Duodenal mucosa (tissue), 2 donors: ENCODE data around the gene DDX31.
"Not testable (repeated sequence)": the region's sequence is repeated elsewhere in the genome, so short reads cannot be mapped to it uniquely, and the experiment has no call there.

Experiments used
- H3K27ac ChIP-seq: one replicate; pipeline ENCODE4 v1.7.0; 2013; ENCODE audit warnings: low read depth, low read length
- H3K27me3 ChIP-seq, 2 donors: one replicate each; pipeline ENCODE4 v1.7.0; 2013; ENCODE audit warnings: low read length in 2 of 2, control low read depth in 1 of 2; ENCODE audit not compliant: insufficient read depth in 2 of 2, control insufficient read depth in 1 of 2
- H3K36me3 ChIP-seq, 2 donors: one replicate each; pipeline ENCODE4 v1.7.0; 2013; ENCODE audit warnings: low read length in 2 of 2, control low read depth in 1 of 2; ENCODE audit not compliant: insufficient read depth in 2 of 2, control insufficient read depth in 1 of 2
- H3K4me1 ChIP-seq, 2 donors: one replicate each; pipeline ENCODE4 v1.7.0; 2013; ENCODE audit warnings: low read length in 2 of 2, control low read depth in 1 of 2; ENCODE audit not compliant: insufficient read depth in 2 of 2, control insufficient read depth in 1 of 2
- H3K4me3 ChIP-seq, 2 donors: one replicate each; pipeline ENCODE4 v1.7.0; 2013; ENCODE audit warnings: low read length in 2 of 2, low read depth in 1 of 2
- H3K9ac ChIP-seq, 2 donors: one replicate each; pipeline ENCODE4 v1.7.0; 2013; ENCODE audit warnings: low read length in 2 of 2, low read depth in 1 of 2
- H3K9me3 ChIP-seq, 2 donors: one replicate each; pipeline ENCODE4 v1.7.0; 2013; ENCODE audit warnings: low read length in 2 of 2, control low read depth in 1 of 2; ENCODE audit not compliant: control insufficient read depth in 1 of 2

Gene DDX31

GRCh38 chr9:132577119-132577518 is 92.7 kb downstream of the DDX31 start:
- peaks cover 0 to 3% of the 10 kb centered on the region in 2 donors for H3K4me1 ChIP-seq
- no peak overlapping the region for H3K4me3 ChIP-seq
- no peak overlapping the region for H3K27ac ChIP-seq
- H3K9me3 ChIP-seq = no peaks in the 10 kb centered on the region
- no peak overlapping the region for H3K9ac ChIP-seq
- H3K27me3 ChIP-seq = peaks cover 57 to 58% of the 10 kb centered on the region in 2 donors
- H3K36me3 ChIP-seq = no peaks in the 10 kb centered on the region

DNA sequence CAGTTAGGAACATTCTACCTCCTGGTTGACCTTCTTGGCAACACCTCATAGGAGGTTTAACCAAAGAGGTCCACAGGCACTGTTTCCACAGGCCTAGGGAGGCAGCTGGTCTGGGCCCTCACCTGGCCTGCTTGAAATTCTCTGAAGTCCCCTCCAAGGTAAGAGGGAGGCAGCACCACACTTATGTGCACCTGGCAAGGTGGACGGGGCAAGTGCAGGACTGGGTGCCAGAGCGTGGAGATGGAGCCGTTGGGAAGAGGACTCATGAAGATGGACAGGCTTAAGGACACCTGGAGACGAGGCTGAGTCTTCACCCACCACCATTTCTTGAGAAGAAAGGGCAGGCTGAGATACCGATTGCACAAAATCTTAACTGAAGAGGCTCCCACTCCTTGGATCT is 94.0 kb downstream of the DDX31 start:
- H3K27ac ChIP-seq = no peak overlapping the region
- H3K4me1 ChIP-seq = no peaks in the 10 kb centered on the region
- no peaks in the 10 kb centered on the region for H3K36me3 ChIP-seq
- no peaks in the 10 kb centered on the region for H3K9me3 ChIP-seq
- no peak overlapping the region for H3K9ac ChIP-seq
- H3K4me3 ChIP-seq = no peak overlapping the region
- peaks cover 47 to 48% of the 10 kb centered on the region in 2 donors for H3K27me3 ChIP-seq

DNA sequence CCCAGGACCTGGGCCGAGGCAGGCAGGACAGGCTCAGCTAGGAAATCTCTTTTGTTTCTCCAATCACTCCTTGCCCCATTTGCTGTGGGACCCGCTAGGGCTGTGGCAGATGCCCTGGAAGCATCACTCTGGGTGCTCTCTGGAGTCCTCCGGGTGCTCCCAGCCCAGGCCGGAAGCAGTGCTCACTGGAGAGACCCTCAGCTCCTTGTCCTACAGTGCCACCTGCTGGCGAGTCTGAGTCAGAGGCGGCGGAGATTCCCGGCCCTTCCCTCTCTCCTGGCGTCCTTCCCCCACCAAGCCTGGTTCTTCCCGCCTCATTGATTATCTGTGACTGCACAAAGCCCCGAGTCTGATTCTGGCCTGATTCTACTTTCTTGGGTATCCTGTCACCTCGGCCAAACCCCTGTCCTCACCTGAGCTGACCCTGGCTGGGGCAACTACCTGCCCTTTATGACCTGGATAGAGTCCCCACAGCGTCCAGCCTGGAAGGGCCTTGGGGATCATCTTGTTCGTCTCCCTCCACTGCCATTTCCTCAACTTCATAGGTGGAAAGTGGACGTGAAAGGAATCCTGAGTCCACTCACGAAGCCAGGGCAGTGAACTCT is 94.7 kb downstream of the DDX31 start:
- Histone ChIP-seq H3K9ac (no peak overlapping the region), H3K4me3 (no peak overlapping the region), H3K36me3 (no peaks in the 10 kb centered on the region), H3K27me3 (peaks cover 41 to 43% of the 10 kb centered on the region in 2 donors), H3K4me1 (no peaks in the 10 kb centered on the region), H3K9me3 (no peaks in the 10 kb centered on the region), H3K27ac (no peak overlapping the region)

- Histone ChIP-seq H3K36me3 (no peaks in the 10 kb centered on the region), H3K9ac (no peak overlapping the region), H3K27ac (no peak overlapping the region), H3K9me3 (no peaks in the 10 kb centered on the region), H3K27me3 (peaks cover 20 to 21% of the 10 kb centered on the region in 2 donors), H3K4me3 (no peak overlapping the region), H3K4me1 (no peaks in the 10 kb centered on the region)
Measured at GRCh38 chr9:132572921-132573320, 96.9 kb downstream of the DDX31 start.

- Histone ChIP-seq H3K9me3 (no peaks in the 10 kb centered on the region), H3K4me1 (no peaks in the 10 kb centered on the region), H3K27ac (no peak overlapping the region), H3K27me3 (peaks cover 15 to 18% of the 10 kb centered on the region in 2 donors), H3K36me3 (no peaks in the 10 kb centered on the region), H3K9ac (no peak overlapping the region), H3K4me3 (no peak overlapping the region)
Measured at GRCh38 chr9:132571806-132572600, 97.8 kb downstream of the DDX31 start.

- H3K36me3 ChIP-seq, H3K4me1 ChIP-seq, H3K27ac ChIP-seq, H3K27me3 ChIP-seq, H3K4me3 ChIP-seq, H3K9ac ChIP-seq, H3K9me3 ChIP-seq: not testable (repeated sequence)
Measured at GRCh38 chr9:132568787-132569186, 101.0 kb downstream of the DDX31 start.

DNA sequence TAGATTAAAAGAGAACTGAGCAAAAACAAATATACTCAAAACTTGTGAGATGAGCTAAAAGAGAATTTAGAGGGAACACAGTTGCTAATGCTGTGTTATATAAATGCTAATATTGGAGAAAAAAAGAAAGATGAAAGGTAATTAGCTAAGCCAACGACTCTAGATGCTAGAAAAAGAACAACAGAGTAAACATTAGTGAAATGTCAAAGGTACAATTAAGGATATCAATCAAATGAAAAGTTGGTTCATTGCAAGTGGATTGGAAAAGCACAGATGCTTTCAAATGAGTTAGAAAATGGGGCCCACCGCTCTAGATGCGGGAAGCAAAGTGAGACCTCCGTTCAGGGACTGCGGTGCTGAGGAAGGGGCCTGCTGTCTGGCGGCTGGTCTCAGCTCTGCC is 105.3 kb downstream of the DDX31 start:
- Histone ChIP-seq H3K27me3 (peaks cover 0 to 4% of the 10 kb centered on the region in 2 donors), H3K36me3 (no peaks in the 10 kb centered on the region)

DNA sequence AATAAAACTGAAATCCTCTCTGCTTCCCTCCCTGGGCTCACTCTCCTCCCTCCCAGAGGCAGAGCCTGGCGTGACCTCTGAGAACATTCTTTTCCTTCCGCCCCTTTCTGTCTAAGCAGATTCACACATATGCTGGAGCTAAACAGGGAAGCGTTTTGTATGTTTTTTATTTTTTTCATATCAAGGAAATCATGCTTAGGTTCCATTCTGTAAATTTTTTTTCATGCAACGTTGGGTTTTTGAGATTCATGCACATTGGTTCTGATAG is 107.5 kb downstream of the DDX31 start:
- no peaks in the 10 kb centered on the region for H3K36me3 ChIP-seq
- peaks cover 0 to 4% of the 10 kb centered on the region in 2 donors for H3K27me3 ChIP-seq
- no peak overlapping the region for H3K27ac ChIP-seq

More for the DNA sequence above, 105.3 kb downstream of the DDX31 start:
- no peak overlapping the region for H3K27ac ChIP-seq
- H3K9ac ChIP-seq = no peak overlapping the region
- no peaks in the 10 kb centered on the region for H3K4me1 ChIP-seq
- H3K9me3 ChIP-seq = no peaks in the 10 kb centered on the region
- H3K4me3 ChIP-seq = no peak overlapping the region

DNA sequence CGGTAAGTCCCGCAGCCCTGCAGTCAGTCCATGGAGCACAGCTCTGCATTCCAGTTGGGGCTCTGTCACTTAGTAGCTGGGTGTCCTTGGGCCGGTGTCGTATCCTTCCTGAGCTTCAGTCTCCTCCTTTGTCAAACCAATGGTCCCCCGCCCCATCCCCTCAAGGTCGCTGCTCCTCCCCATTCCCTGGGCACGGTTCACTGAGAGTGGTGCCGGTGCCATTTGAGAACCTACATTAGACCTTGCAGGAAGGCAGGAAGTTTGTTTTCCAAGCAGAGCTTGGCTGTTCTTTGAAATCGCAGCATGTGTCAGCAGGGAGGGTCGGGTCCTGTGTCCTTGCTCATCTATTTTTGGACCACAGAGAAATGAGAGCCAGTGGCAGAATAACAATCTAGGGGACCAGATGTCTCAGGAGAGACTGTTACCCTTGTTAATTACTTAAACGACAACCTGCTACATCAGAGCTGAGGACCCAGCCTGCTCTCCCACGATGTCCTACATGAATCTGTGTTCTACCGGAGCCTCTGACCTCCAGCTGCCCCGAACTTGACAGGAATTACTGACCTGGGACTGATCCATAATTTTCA is 109.1 kb downstream of the DDX31 start:
- Histone ChIP-seq H3K9me3 (no peaks in the 10 kb centered on the region), H3K4me3 (no peak overlapping the region), H3K4me1 (no peaks in the 10 kb centered on the region), H3K36me3 (no peaks in the 10 kb centered on the region), H3K27ac (no peak overlapping the region), H3K9ac (no peak overlapping the region), H3K27me3 (peaks cover 0 to 4% of the 10 kb centered on the region in 2 donors)

More for the DNA sequence above, 107.5 kb downstream of the DDX31 start:
- no peak overlapping the region for H3K9ac ChIP-seq
- H3K9me3 ChIP-seq = no peaks in the 10 kb centered on the region
- H3K4me1 ChIP-seq = no peaks in the 10 kb centered on the region
- H3K4me3 ChIP-seq = no peak overlapping the region

DNA sequence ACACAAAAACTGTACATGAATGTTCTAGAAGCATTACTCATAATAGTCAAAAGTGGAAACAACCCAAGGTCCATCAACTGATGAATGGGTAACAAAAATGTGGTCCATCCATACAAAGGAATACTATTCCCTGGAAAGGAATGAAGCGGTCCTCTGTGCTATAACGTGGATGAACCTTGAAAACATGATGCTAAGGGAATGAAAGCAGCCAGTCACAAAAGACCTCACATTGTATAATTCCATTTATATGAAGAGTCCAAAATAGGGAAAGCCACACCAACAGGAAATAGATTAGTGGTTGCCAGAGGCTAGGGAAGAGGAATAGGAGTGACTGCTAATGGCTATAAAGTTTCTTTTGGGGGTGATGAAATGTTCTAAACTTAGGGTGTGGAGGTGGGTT is 110.1 kb downstream of the DDX31 start:
- no peaks in the 10 kb centered on the region for H3K9me3 ChIP-seq
- no peaks in the 10 kb centered on the region for H3K36me3 ChIP-seq
- H3K4me1 ChIP-seq = no peaks in the 10 kb centered on the region
- peaks cover 0 to 4% of the 10 kb centered on the region in 2 donors for H3K27me3 ChIP-seq
- H3K9ac ChIP-seq = no peak overlapping the region
- no peak overlapping the region for H3K4me3 ChIP-seq
- H3K27ac ChIP-seq = no peak overlapping the region
